Lung (tissue), 12 donors: ENCODE results near the gene ZNF768. TPM values are rescaled to one million over a fixed set of nuclear protein-coding genes. Genes with fewer than 3 reads are reported as not detected.

ENCODE experiments used
- ATAC-seq: fragments of 200-7000 bp; cut with Tn5 transposase; one replicate; pipeline ENCODE4 v1.9.1; 2020; ENCODE audit warnings: moderate number of reproducible peaks; ENCODE audit not compliant: insufficient read depth, low FRiP score
- DNase-seq, 3 donors: peaks; one replicate each; pipeline ENCODE4 v3.0.0-alpha.2; 2013 to 2017
- H3K27ac ChIP-seq, 2 donors: one replicate each; pipeline ENCODE4 v1.5.1; 2013; ENCODE audit warnings: mild to moderate bottlenecking in 2 of 2, moderate library complexity in 2 of 2, control low read depth in 1 of 2, inconsistent platforms in 1 of 2, low read depth in 1 of 2, low read length in 1 of 2
- H3K27me3 ChIP-seq, 3 donors: one replicate each; pipeline ENCODE4 v1.5.1; 2013; ENCODE audit warnings: low read length in 2 of 3; ENCODE audit not compliant: control insufficient read depth in 3 of 3, insufficient read depth in 3 of 3
- H3K36me3 ChIP-seq, 4 donors: one replicate each; pipeline ENCODE4 v1.5.1; 2013; ENCODE audit warnings: low read length in 4 of 4, mild to moderate bottlenecking in 1 of 4, moderate library complexity in 1 of 4; ENCODE audit not compliant: control insufficient read depth in 4 of 4, insufficient read depth in 4 of 4
- H3K4me1 ChIP-seq, 5 donors: one replicate each; pipeline ENCODE4 v1.5.1; 2013; ENCODE audit warnings: low read length in 5 of 5, mild to moderate bottlenecking in 2 of 5, moderate library complexity in 1 of 5; ENCODE audit not compliant: control insufficient read depth in 5 of 5, insufficient read depth in 5 of 5
- H3K4me3 ChIP-seq: one replicate; pipeline ENCODE4 v1.5.1; 2013; ENCODE audit warnings: mild to moderate bottlenecking, control low read depth, moderate library complexity
- H3K9ac ChIP-seq, 2 donors: one replicate each; pipeline ENCODE4 v1.5.1; 2013; ENCODE audit warnings: low read length in 2 of 2, control low read depth in 1 of 2; ENCODE audit not compliant: insufficient read depth in 1 of 2
- H3K9me3 ChIP-seq, 4 donors: one replicate each; pipeline ENCODE4 v1.5.1; 2013; ENCODE audit warnings: low read length in 3 of 4, mild to moderate bottlenecking in 1 of 4, moderate library complexity in 1 of 4; ENCODE audit not compliant: control insufficient read depth in 4 of 4, insufficient read depth in 3 of 4
- WGBS, 2 donors: extraction: QIAGEN DNeasy Blood & Tissue Kit; methylation state at CpG; one replicate each; pipeline ENCODE4 v1.1.7; 2013; 5-methylcytosine and 5-hydroxymethylcytosine counted together
- polyA plus RNA-seq, 2 donors: library from polyadenylated mRNA; stranded (reverse); fragments of 200-250 nt; gene quantifications; one replicate each; pipeline ENCODE4 v1.2.1, GENCODE V29; 2013
- total RNA-seq, 2 donors: library from RNA; depleted of rRNA in 1 of 2; stranded (reverse); fragments of >200 nt in 1 of 2; gene quantifications; one replicate each; pipeline ENCODE4 v1.2.1, GENCODE V29; 2014 to 2021
- TF ChIP-seq, protein P1 (sequence below): IDR thresholded peaks from 2 replicates; pipeline ENCODE4 v1.5.1; 2012; ENCODE audit warnings: mild to moderate bottlenecking; ENCODE audit errors: control extremely low read depth, extremely low read depth
- donor health status: control.
- donor health status: control.
- donor health status: Bipolar disorder and iron deficiency.
- donor health status: healthy.
- donor health status: DM: yes; HTN: yes; CAD: no.

Gene ZNF768
- total and polyA plus RNA-seq, 4 donors = 17.9 to 45.1 (median 27.0) TPM

DNA sequence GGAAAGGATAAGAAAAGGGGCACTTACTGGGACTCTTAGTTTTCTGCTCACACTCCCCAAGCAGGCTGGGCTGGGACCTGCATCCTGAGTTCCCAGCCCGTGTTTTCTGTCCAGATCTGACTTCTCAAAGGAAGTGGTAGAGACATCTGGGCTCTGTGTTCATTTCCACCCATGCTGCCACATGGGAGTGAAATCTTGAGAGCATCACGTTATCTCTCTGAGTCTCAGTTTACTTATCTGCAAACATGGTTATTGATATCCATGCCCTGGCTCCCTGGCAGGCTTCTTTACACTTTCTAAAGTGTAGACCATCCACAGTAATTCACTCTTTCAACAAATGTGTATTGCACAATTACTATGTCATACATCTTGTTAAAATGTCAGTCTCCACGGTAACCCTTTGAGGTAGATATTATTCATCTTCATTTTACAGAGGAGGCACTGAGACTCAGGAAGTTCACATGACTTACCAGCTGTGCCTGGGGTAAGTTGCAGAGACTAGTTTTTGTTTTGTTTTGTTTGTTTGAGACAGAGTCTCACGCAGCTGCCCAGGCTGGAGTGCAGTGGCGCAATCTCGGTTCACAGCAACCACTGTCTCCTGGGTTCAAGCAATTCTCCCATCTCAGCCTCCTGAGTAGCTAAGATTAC lies 41.7 kb upstream of the ZNF768 start:
- Histone ChIP-seq H3K9me3 (no peaks in the 10 kb centered on the region), H3K36me3 (peaks cover 0 to 4% (median 0%) of the 10 kb centered on the region in 4 donors), H3K27me3 (no peaks in the 10 kb centered on the region), H3K4me3 (no peak overlapping the region), H3K4me1 (peaks cover 5 to 18% (median 9%) of the 10 kb centered on the region in 5 donors), H3K27ac (no peak overlapping the region), H3K9ac (peak overlapping the region in 1 of 2 donors; percentile 3)
- TF ChIP-seq, protein P1, sequence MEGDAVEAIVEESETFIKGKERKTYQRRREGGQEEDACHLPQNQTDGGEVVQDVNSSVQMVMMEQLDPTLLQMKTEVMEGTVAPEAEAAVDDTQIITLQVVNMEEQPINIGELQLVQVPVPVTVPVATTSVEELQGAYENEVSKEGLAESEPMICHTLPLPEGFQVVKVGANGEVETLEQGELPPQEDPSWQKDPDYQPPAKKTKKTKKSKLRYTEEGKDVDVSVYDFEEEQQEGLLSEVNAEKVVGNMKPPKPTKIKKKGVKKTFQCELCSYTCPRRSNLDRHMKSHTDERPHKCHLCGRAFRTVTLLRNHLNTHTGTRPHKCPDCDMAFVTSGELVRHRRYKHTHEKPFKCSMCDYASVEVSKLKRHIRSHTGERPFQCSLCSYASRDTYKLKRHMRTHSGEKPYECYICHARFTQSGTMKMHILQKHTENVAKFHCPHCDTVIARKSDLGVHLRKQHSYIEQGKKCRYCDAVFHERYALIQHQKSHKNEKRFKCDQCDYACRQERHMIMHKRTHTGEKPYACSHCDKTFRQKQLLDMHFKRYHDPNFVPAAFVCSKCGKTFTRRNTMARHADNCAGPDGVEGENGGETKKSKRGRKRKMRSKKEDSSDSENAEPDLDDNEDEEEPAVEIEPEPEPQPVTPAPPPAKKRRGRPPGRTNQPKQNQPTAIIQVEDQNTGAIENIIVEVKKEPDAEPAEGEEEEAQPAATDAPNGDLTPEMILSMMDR = no peak
- DNase-seq = no peak
- 28 to 57% methylated on average over 6 of the region's 6 CpGs for WGBS, 2 donors
- no peak for ATAC-seq

DNA sequence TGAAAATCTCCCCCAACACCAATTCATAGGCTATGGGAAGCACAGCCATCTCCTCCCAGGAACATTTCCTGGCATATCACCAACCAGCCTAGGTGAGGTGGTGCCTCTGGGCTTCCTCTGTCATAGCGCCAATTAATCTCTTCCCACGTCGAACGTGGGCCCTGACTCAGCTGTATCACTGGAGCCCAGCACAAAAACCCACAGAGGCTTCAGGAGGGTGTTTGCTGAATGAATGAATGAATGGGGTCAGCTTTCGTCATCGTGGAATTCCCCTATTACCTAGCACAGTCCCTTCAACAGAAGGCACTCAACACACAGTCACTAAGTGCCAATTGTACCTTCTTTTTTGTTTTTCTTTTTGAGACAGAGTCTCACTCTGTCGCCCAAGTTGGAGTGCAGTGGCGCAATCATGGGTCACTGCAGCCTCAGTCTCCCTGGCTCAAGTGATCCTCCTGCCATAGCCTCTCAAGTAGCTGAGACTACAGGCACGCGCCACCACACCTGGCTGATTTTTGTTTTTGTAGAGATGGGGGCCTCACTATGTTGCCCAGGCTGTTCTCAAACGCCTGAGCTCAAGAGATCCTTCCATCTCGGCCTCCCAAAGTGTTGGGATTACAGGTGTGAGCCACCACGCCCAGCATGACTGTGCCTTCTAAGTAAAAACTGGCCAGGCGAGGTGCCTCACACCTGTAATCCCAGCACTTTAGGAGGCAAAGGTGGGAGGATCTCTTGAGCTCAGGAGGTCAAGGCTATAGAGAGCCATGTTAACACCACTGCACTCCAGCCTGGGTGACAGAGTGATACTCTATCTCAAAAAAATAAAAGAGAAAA lies 41.0 kb upstream of the ZNF768 start:
- H3K36me3 ChIP-seq = peaks cover 0 to 4% (median 0%) of the 10 kb centered on the region in 4 donors
- no peak overlapping the region for H3K27ac ChIP-seq
- no peak overlapping the region for H3K4me3 ChIP-seq
- H3K9ac ChIP-seq = no peak overlapping the region
- no peak for ATAC-seq
- no peaks in the 10 kb centered on the region for H3K27me3 ChIP-seq
- peaks cover 5 to 15% (median 6%) of the 10 kb centered on the region in 5 donors for H3K4me1 ChIP-seq
- 73 to 77% methylated on average over 14 of the region's 14 CpGs for WGBS, 2 donors
- H3K9me3 ChIP-seq = no peaks in the 10 kb centered on the region
- TF ChIP-seq, protein P1 = no peak
- DNase-seq = no peak

DNA sequence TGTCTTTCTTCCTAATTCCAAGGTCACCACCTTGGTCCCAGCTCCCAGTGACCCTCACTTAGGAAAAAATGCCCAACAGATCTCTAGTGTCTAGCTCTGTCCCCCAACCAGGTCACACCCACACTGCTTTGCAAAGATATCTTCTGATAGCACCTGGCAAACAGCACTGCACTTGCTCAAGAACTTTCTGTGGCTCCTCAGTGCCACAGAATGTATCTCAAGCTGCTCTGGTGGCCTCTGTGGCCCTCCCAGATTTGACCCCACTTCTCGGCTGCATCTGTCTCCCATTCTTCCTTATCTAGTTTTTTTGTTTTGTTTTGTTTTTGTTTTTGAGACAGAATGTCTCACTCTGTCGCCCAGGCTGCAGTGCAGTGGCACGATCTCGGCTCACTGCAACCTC lies 40.2 kb upstream of the ZNF768 start:
- peaks cover 3 to 12% (median 6%) of the 10 kb centered on the region in 5 donors for H3K4me1 ChIP-seq
- H3K9me3 ChIP-seq = no peaks in the 10 kb centered on the region
- H3K27ac ChIP-seq = no peak overlapping the region
- H3K9ac ChIP-seq = no peak overlapping the region
- TF ChIP-seq, protein P1 = no peak
- H3K4me3 ChIP-seq = no peak overlapping the region
- H3K36me3 ChIP-seq = peaks cover 0 to 4% (median 0%) of the 10 kb centered on the region in 4 donors
- DNase-seq (no peak), ATAC-seq (no peak)
- WGBS, 2 donors = 87 to 89% methylated on average over 4 of the region's 4 CpGs
- no peaks in the 10 kb centered on the region for H3K27me3 ChIP-seq
